Immature natural killer cell (primary cell): ENCODE measurements around the gene ZNF816. TPM values are rescaled to one million over a fixed set of nuclear protein-coding genes. Genes with fewer than 3 reads are reported as not detected.

Experiments used
- polyA plus RNA-seq, 3 donors: library from polyadenylated mRNA; unstranded; fragments of 300-500 nt; fragmentation: Illumina TruSeq; gene quantifications; one replicate each; pipeline ENCODE4 v1.2.3, GENCODE V29; 2021

ZNF816 gene
- polyA plus RNA-seq, 3 donors from 2014 or later = 9.8 to 21.0 (median 10.0) TPM

Other genes starting within 250 kb of the ZNF816 start
- 10 to 100 TPM; 18.4 to 75.2 (median 27.4) TPM for gene ZNF611, start 227.8 kb downstream of the ZNF816 start, polyA plus RNA-seq
- gene ZNF600, start 176.1 kb downstream of the ZNF816 start, polyA plus RNA-seq = 100 to 1,000 TPM in 1 of 3 donors, 10 to 100 TPM in 2; 28.2 to 114 (median 42.4) TPM
- 10 to 100 TPM; 25.8 to 59.5 (median 59.4) TPM for gene ZNF28, start 141.2 kb downstream of the ZNF816 start, polyA plus RNA-seq
- 10 to 100 TPM; 22.5 to 40.5 (median 35.5) TPM for gene ZNF468, start 105.3 kb downstream of the ZNF816 start, polyA plus RNA-seq
- gene ZNF320, start 65.2 kb downstream of the ZNF816 start, polyA plus RNA-seq = 1 to 10 TPM in 2 of 3 donors, not detected in 1; 4.9 to 5.5 TPM
- 1 to 10 TPM; 1.9 to 3.9 (median 1.9) TPM for gene ZNF888, start 39.5 kb downstream of the ZNF816 start, polyA plus RNA-seq
- gene ERVV-1, start 51.0 kb upstream of the ZNF816 start, polyA plus RNA-seq = not detected
- gene ERVV-2, start 81.9 kb upstream of the ZNF816 start, polyA plus RNA-seq = not detected
- 10 to 100 TPM in 2 of 3 donors, 1 to 10 TPM in 1; 8.5 to 25.3 (median 13.9) TPM for gene ZNF160, start 140.5 kb upstream of the ZNF816 start, polyA plus RNA-seq
- 1 to 10 TPM; 3.1 to 7.3 (median 6.0) TPM for gene ZNF415, start 170.0 kb upstream of the ZNF816 start, polyA plus RNA-seq
- gene ZNF347, start 196.2 kb upstream of the ZNF816 start, polyA plus RNA-seq = 1 to 10 TPM; 2.1 to 9.2 (median 3.2) TPM
- gene ZNF665, start 230.5 kb upstream of the ZNF816 start, polyA plus RNA-seq = 10 to 100 TPM in 2 of 3 donors, 1 to 10 TPM in 1; 7.6 to 12.8 (median 11.2) TPM